ENCODE results near the gene HDLBP.

DNA sequence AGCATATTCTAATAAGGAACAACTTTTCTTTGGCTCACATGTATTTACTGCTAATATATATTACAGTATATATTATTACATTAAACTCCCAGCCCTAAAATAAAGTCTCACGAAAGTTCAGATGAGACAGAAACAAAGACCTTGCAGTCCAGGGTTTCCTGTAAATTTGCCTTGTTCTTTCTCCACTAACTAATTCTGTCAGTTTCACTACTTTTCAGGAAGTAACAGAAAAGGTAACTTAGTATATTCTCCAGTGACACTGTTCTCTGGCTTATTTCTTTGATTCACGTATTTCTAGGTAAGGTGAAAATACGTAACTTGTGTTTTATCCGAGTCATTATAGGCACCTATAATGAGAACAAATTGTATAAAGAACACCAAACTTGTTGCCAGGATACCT is 35.2 kb downstream of the HDLBP start:
- TF ChIP-seq EZH2 (IDR thresholded peaks at IDR 0.05; ENCODE audit: insufficient read depth, poor library complexity, severe bottlenecking) (no peak), EZH2phosphoT487 (IDR thresholded peaks at IDR 0.05; ENCODE audit: insufficient read depth, low read depth) (no peak)
